GM21529 (cell line): ENCODE results near the gene OSBP2.
"Not testable (repeated sequence)": the region's sequence is repeated elsewhere in the genome, so short reads cannot be mapped to it uniquely, and the experiment has no call there.

Source experiments
- ATAC-seq: cut with Tn5 transposase; IDR thresholded peaks from one replicate; pipeline ENCODE4 v1.9.1; 2021; ENCODE audit not compliant: unreplicated experiment

The OSBP2 gene

DNA sequence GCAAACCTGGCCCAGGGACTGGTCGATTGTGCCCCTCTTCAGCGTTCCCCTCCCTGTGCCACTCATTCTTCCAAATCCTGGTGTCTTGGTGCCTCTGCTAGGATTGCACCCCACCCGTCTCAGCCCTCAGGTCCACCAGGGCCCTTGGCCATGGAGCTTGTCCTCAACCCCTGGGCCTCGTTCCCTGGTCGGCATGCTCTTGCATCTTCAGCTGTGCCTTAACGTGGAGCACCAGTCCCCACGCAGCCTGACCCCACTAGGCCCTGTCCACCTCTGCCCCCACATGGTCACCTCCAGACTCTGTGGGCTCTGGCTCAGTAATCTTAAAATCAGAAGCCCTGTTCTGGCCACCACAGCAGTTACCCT is 61.1 kb downstream of the OSBP2 start:
- ATAC-seq: no peak

DNA sequence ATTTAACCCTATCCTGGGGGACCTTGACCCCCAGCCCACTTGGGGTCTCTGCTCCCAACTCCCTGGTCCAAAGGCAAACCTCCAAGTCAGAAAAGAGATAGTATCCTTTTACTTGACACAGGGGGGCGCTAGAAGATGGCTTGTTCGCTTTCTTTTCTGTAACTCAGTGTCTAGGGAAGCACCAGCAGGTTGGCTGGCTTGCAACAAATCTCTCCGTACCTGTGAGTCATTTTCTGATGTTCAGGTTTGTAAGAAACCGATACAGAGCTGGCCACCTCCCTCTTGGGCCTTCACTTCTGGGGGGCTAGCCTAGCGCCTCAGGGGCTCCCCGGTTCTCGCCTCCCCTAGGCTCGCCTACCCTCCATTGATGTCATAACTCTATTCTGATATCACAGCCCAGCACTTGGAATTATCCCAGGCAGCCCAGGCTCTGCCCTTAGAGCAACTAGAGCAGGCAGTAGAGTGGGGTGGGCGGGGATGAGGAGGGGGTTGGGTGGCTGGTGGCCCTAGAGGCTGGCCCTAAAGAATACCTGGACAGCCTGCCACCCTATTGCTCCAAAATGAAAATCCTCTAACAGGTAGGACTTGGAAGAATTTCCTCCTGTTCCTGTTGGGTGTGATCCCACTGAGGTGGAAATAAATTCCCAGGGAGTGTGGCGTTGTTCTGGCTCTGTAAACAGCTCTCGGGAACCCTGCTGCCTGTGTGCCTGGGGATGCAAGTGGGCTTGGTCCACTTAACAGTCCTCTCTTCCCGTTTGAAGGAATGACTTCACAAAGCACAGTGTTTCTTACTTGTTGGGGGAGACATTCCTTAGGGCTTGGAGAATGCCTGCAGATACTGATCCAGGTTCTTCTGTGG is 69.4 kb downstream of the OSBP2 start:
- no peak for ATAC-seq

DNA sequence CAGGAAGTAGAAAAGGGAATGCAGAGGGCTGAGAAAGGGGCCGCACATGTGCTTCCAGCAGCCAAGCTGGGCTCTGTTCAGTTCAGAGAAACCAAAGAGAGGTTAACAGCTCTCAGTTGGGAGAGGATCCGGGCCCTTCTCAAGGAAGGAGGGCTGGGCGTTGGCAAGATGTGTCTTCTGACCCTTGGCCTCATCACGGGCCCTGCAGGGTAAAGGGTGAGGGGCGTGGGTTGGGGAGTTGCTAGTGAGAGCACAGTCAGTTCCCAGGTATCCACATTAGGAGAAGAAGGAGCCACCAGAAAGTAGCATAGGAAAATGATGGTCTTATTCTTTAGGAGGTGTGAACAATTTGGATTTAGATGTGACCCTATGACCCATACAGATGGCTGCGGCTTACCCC is 73.0 kb downstream of the OSBP2 start:
- ATAC-seq: no peak

DNA sequence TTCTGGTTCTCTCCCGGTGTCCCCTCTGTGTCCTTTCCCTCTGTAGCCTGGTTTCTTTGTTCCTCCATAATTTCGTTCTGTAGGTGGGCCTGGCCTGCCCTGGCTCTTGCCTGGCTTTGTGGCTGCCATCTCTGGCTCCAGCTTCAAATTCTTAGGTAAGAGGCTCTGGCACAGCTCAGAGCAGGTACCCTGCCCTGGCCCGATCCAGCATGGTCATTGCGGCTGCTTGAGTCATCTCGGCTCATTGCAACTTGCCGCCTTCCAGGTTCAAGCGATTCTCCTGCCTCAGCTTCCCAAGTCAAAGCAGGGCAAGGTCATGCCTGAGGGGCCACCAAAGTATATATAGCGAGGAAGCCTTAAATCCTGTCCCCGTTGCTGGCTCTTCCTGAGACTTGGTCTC is 76.0 kb downstream of the OSBP2 start:
- ATAC-seq: no peak

DNA sequence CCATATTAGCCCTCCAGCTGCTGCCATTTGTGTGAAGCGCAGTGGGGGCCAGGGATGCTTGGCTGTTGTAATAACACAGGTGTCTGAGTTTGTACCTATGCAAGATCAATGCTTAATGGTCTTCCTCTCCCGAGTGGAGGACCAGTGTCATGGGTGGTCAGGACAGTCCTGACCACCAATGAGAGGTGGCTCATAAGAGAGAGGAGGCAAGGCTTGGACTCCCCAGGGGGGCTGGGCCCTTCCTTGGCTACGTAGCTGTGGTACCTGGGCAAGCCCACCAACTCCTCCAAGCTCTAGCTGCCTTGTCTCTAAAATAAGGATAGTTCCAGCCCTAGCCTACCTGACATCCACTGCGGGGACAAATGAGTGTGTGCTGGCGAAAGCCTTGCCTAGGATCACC is 79.2 kb downstream of the OSBP2 start:
- no peak for ATAC-seq

DNA sequence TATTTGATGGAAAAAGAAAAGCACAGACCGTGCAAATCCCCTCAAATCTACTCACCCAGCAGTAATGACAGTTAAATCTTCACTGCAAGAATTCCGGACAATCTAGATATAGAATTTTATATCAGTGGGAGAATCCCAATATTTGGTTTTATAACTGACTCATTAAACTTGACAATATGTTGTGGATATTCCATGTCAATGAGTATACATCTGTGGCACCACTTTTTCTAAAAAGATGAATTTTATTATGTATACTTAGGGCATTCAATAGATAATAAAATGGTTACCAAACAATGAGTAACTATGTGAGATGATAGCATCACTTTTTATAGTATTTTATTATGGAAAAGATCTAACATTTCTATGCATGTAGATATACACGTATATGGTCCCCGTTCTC is 79.9 kb downstream of the OSBP2 start:
- no peak for ATAC-seq

DNA sequence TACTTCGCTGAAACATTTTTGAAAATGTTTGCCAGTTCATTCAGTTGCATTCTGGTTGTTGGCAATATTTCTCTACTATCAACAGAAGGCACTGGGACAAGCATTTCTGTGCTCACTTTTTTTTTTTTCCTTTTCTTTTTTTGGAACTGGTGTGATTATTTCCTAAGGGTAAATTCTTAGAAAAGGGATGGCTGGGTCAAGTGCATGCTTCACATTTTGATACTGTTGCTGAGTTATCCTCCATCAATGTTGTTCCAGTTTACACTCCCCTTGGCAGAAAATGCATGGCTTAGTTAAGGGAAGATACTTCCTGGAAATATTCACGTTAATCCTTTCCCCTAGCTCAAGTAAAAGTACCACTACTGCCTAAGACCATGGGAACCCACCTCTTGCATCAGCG is 81.8 kb downstream of the OSBP2 start:
- no peak for ATAC-seq

DNA sequence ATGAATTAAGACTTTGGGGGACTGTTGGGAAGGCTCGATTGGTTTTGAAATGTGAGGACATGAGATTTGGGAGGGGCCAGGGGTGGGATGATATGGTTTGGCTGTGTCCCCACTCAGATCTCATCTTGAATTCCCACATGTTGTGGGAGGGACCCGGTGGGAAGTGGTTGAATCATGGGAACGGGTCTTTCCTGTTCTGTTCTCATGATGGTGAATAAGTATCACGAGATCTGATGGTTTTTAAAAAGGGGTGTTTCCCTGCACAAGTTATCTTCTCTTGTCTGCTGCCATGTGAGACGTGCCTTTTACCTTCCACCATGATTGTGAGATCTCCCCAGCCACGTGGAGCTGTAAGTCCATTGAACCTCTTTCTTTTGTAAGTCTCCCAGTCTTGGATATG is 82.5 kb downstream of the OSBP2 start:
- ATAC-seq: not testable (repeated sequence)

DNA sequence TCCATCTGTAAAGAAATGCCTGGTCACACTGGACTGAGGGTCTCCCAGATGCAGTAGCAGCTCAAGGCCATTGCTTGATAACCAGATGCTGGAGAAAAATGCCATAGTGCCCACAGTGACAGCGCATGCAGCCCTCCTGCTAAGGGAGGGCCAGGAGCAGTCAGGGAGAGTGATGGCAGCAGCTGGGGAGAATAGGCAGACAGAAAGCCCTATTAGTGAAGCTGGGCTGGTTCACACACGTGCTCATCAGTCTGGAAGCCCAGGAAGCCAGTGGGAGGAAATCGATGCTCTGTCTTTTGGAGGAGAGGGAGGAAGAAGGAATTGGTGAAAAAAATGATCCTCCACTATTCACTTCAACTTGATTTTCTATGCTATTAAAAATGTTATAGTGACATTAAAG is 82.9 kb downstream of the OSBP2 start:
- no peak for ATAC-seq

DNA sequence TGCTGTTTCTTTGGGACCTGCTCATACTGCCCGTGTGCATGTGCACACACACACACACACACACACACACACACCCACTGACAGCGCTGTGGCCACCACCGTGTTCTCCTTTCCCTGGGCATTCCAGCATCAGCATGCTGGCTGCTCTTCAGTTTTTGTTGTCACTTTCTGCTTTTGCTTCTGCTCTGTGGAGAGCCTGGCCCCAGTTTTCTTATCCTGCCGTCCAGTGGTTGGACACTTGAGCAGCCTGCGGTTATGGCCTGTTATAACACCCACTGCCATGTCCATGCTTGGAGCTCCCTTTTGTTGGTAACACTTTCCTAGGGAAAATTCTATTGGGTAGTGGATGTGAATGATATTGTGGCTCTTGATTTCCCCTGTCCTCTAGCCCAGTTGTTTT is 83.6 kb downstream of the OSBP2 start:
- ATAC-seq: no peak

DNA sequence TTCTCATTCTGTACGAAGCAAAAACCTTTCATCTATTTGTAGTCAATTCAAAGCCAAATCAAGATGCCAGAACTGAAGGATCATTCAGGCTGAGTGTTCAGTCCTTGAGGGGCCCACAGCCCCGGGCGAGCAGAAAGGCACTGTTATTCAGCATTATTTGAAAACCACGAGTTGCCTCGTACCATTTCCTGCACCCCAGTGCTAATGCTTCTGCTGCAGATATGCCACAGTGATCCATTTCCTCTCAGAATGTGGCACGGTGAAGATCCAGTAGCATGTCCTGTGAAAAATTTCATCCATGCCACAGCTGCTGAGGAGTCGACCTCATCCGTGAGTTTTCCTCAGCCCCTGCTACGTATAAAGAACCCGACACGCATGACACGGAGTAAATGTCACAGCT is 85.4 kb downstream of the OSBP2 start:
- no peak for ATAC-seq

DNA sequence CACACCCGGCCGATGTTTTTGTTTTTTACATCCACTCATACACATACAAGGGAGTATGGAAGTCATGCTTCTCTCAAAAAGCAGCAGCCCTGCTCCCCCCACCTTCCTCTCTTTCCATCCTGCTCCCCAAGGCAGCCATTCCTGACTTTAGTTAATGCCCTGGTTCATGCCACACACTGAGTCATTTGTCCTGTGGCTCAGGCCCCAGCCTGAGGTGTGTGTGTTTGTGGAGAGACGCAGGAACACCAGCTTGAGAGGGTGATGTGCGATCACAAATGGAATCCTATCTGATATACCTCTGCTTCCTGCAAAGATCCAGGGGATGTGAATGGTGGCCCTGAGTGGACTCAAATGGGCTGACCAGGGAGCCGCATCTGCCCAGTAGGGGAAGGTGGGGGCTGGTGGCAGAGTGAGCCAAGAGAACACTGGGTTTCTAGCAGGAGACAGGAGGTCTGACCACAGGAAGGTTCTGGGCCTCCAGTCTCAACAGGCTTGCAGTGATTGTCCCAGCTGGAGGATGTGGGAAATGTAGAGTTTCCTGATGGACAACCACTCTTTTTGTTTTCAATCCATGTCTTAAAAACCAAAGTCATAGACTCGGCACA is 86.7 kb downstream of the OSBP2 start:
- no peak for ATAC-seq

DNA sequence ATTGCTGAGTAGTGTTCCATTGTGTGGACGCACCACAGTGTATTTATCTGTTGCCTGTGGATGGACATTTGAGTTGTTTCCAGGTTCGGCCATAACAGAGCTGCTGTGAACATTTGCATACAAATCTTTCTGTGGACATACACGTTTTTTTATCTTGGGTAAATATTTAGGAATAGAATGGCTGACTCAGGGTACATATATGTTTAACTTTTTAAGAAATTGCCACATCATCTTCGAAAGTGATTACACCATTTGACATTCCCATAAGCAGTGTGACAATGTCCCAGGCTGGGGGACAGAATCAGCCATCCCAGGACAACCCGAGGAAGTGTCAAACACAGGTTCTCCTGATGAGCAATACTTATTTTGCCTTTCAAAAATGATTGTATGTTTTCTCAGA is 87.9 kb downstream of the OSBP2 start:
- ATAC-seq: no peak

DNA sequence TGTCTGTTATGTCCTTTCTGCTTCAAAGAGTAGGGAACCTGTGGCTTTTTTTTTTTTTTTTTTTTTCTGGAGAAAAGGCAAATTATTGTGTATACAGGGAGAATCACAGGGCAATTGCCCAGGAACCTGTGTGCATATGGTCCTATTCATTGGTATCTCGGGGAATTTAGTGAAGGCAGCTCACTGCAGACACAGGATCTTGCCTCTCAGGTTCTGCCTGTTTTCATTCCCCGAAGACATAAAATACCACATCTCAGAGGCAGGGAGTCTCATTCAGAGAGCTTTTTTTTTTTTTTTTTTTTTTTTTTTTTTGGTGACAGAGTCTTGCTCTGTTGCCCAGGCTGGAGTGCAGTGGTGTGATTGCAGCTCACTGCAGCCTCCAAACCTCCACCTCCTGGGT is 88.3 kb downstream of the OSBP2 start:
- no peak for ATAC-seq

DNA sequence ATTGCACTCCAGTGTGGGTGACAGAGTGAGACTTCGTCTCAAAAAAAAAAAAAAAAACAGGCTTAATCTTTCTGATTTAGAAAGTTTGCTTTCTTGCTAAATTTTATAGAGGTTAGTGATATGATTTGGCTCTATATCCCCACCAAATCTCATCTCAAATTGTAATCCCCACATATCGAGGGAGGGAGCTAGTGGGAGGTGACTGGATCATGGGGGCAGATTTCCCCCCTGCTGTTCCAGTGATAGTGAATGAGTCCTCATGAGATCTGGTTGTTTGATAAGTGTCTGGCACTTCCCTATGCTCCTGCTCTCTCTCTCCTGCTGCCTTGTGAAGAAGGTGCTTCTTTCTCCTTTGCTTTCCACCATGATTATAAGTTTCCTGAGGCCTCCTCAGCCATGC is 90.9 kb downstream of the OSBP2 start:
- no peak for ATAC-seq

DNA sequence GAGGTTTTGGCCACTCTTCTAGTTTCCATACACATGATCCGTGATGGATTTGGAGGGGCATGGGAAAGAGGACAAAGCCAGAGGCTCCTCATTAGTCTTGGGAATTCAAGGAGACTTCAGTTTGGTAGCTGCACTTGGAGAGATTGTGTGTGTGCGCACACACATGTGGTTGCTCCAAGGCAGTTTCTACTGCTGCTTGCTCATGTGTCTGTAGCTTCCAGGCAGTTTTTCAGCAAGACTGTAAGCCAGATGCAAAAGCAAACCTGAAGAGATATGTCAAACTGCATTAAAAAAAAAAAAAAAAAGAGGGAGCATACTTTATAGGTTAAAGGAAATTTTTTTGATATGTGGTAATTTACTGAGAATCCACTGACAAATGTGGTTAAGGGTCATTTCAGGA is 95.7 kb downstream of the OSBP2 start:
- ATAC-seq: no peak

DNA sequence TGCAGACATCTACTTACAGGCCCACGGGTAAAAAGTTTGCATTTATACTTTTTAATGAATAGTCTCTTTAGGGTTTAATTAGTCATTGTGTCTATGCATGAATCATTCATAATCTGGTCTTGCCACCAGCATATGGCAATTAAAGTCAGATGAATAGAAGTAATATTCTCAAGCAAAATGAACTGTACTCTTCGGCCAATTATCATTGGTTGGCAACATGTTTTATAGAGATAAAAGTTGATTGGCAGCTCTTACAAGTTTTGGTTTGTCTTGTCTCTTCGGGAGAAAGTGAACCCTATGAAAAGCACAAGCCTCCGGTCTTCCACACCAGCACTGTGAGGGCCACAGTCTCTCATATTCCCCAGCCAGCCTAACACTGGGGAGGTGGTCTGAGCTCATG is 97.8 kb downstream of the OSBP2 start:
- ATAC-seq: no peak

DNA sequence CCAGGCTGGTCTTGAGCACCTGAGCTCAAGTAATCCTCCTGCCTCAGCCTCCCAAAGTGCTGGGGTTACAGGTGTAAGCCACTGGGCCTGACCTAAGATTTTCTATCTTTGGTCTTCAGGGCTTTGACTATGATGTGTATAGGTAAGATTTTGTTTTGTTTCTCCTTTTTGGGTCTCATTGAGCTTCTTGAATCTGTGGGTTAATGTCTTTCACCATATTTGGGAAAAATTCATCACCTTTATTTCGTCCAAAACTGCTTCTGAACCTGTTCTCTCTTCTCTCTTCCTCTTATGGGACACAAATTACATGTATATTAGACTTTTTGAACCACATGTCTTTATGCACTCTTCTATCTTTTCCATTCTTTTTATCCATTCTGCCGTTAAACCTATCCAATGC is 100.4 kb downstream of the OSBP2 start:
- ATAC-seq: no peak

DNA sequence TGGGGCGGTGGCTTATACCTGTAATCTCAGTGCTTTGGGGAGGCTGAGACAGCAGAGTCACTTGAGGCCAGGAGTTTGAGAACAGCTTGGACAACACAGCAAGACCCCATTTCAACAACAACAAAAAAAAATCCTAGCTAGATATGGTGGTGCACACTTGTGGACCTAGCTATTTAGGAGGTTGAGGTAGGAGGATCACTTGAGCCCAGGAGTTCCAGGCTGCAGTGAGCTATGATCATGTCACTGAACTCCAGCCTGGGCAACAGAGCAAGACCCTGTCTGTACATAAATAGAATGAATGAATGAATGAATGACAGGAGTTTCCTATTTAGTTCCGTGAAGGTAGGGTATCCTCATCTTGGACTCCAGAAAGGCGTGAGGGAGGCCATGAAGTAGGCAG is 107.0 kb downstream of the OSBP2 start:
- ATAC-seq: no peak

DNA sequence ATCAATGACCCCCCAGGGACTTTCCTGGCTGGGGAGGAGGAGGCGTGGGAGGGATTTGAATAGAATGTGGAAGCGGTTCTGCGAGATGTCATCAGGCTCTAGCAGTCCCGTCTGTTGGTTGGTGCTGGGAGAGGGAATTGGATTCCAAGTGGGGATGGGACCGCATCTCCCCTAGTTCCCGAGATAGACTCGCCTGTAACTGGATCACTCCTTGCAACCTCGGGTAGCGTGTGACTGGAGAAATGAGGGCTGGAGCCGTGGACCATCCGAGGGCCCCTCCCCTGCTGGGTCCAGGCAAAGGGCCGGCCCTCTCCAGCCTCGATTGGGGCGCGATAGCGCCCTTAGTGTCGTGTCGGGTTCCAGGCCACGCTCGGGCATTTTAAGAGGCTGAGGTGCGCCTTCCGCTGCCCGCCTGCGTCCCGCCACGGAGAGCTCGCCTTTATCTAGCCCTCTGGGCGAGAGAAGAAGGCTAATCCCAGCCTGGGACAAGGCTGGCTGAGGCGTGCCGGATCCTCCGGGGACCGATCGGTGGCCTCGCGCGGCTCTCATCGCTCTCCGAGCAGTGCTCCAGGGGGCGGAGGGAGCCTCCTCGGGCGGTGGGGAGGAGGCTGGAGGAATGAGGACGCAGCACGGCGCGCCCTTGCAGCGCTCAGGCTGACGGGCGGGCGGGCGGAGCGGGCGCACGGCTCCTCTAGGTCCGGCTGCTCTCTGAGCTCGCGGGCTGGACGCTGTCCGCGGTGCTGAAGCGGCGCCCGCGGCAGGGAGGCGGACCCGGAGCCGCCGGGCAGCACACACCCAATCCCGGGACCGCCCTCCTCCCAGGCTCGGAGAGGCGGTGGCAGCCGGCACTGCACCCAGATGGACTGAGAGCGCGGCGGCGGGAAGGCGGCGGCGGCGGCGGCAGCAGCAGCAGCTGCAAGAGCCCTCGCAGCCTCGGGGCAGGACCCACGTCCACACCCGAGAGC is 107.8 kb downstream of the OSBP2 start:
- no peak for ATAC-seq

DNA sequence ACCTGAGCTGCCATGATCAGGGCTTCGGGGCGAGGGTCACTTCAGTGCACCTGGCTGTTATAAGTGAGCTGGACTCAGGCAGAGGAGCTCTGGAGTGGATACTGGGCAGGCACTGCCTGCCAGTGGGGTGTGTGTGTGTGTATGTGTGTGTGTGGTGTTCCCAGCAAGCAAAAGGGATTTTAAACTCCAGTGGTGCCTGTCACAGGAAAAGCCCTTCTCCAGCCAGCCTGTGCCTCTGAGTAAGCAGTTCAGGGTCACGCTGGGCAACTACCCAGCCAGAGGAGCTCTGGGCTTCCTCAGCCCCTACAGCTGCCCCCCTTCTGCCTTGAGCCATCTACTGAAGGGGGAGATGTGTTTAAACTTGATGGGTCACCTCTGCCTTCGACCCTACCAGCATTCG is 109.0 kb downstream of the OSBP2 start:
- ATAC-seq: no peak

DNA sequence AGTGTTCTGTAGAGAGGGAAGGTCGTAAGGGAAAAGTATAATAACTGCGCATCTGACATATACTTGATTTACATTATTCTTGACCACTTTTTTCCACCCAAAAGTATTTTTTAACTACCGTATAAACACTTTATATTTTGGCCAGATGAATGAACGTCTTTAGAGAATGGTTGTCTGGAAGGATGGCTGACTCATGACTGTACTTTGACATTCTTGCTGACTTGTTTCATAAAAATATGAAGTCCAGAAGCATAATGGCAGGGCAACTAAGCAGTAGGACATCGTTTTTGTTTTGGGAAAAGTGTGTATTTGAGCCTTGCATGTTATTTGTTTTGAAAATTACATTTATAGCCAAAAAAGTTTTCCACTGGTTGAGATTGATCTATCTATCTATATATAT is 110.0 kb downstream of the OSBP2 start:
- ATAC-seq: no peak
